Measurements from ENCODE around the gene ATP2B2. TPM values are rescaled to one million over a fixed set of nuclear protein-coding genes. Genes with fewer than 3 reads are reported as not detected.

Gene ATP2B2
- total and polyA plus RNA-seq, 2 donors from 2014 or later: 0.19 to 0.22 TPM

- TF ChIP-seq CTCF (IDR thresholded peaks at IDR 0.05; ENCODE audit: borderline replicate concordance, extremely low read depth, insufficient read depth): no peak
- H3K4me3 ChIP-seq (ENCODE audit: low read length in 3 of 3): no peak overlapping the region
- DNase-seq (no peak), FAIRE-seq (no peak)
- H3K9me3 ChIP-seq (ENCODE audit: control insufficient read depth in 2 of 3, insufficient read depth in 1 of 3, low read length in 3 of 3): no peaks in the 10 kb centered on the region
- H3K27me3 ChIP-seq (ENCODE audit: control insufficient read depth, insufficient read depth, low read length): no peaks in the 10 kb centered on the region
- H3K4me1 ChIP-seq (ENCODE audit: control insufficient read depth in 2 of 3, insufficient read depth in 2 of 3, low read depth in 1 of 3, low read length in 3 of 3): no peaks in the 10 kb centered on the region
- no peaks in the 10 kb centered on the region for H3K36me3 ChIP-seq (ENCODE audit: control insufficient read depth in 2 of 3, insufficient read depth in 3 of 3, low read length in 3 of 3)
- no peak overlapping the region for H3K27ac ChIP-seq (ENCODE audit: low read depth in 2 of 2, low read length in 2 of 2)
- H3K9ac ChIP-seq (ENCODE audit: low read length in 3 of 3): no peak overlapping the region
- intact Hi-C loops (cut with DNase I): no loop called here
Measured at GRCh38 chr3:10495003-10495402, 10.4 kb downstream of the ATP2B2 start.

DNA sequence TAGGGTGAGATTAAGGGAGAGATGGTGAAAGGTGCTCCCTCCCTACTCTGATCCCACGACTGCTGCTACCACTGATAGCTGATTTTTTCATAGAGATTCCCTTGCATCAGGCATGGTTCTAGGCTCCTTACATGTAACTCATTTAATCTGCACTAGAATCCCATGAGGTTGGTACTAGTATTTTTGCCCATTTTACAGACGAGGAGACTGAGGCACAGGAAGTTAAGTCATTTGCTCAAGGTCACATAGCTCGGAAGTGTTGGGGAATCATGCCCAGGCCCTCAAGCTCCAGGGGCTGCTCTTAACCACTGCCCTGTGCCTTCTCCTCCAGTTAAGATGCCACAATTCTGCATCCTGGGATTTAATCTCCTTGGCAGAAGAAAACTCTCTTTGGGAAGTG lies 11.2 kb downstream of the ATP2B2 start:
- TF ChIP-seq CTCF (IDR thresholded peaks at IDR 0.05; ENCODE audit: borderline replicate concordance, extremely low read depth, insufficient read depth): no peak
- no peaks in the 10 kb centered on the region for H3K9me3 ChIP-seq (ENCODE audit: control insufficient read depth in 2 of 3, insufficient read depth in 1 of 3, low read length in 3 of 3)
- no peaks in the 10 kb centered on the region for H3K36me3 ChIP-seq (ENCODE audit: control insufficient read depth in 2 of 3, insufficient read depth in 3 of 3, low read length in 3 of 3)
- H3K4me3 ChIP-seq (ENCODE audit: low read length in 3 of 3): no peak overlapping the region
- DNase-seq: no peak
- H3K27me3 ChIP-seq (ENCODE audit: control insufficient read depth, insufficient read depth, low read length): no peaks in the 10 kb centered on the region
- H3K27ac ChIP-seq (ENCODE audit: low read depth in 2 of 2, low read length in 2 of 2): no peak overlapping the region
- no peak for FAIRE-seq
- no peaks in the 10 kb centered on the region for H3K4me1 ChIP-seq (ENCODE audit: control insufficient read depth in 2 of 3, insufficient read depth in 2 of 3, low read depth in 1 of 3, low read length in 3 of 3)
- H3K9ac ChIP-seq (ENCODE audit: low read length in 3 of 3): no peak overlapping the region
- intact Hi-C loops (cut with DNase I): no loop called here

GRCh38 chr3:10493202-10493589 lies 12.2 kb downstream of the ATP2B2 start:
- no peaks in the 10 kb centered on the region for H3K4me1 ChIP-seq (ENCODE audit: control insufficient read depth in 2 of 3, insufficient read depth in 2 of 3, low read depth in 1 of 3, low read length in 3 of 3)
- TF ChIP-seq CTCF (IDR thresholded peaks at IDR 0.05; ENCODE audit: borderline replicate concordance, extremely low read depth, insufficient read depth): no peak
- no peaks in the 10 kb centered on the region for H3K9me3 ChIP-seq (ENCODE audit: control insufficient read depth in 2 of 3, insufficient read depth in 1 of 3, low read length in 3 of 3)
- H3K9ac ChIP-seq (ENCODE audit: low read length in 3 of 3): no peak overlapping the region
- DNase-seq: no peak
- no peak overlapping the region for H3K4me3 ChIP-seq (ENCODE audit: low read length in 3 of 3)
- FAIRE-seq: no peak
- intact Hi-C loops (cut with DNase I): no loop called here
- no peaks in the 10 kb centered on the region for H3K27me3 ChIP-seq (ENCODE audit: control insufficient read depth, insufficient read depth, low read length)
- no peak overlapping the region for H3K27ac ChIP-seq (ENCODE audit: low read depth in 2 of 2, low read length in 2 of 2)
- H3K36me3 ChIP-seq (ENCODE audit: control insufficient read depth in 2 of 3, insufficient read depth in 3 of 3, low read length in 3 of 3): no peaks in the 10 kb centered on the region

All from kidney (tissue), 14 donors.